AG10803 (cell line): ENCODE data around the gene COL26A1.
A peak's percentile ranks its signal among the peaks of the same experiment; 100 is the strongest.

ENCODE experiments used
- DNase-seq: peaks from one replicate; pipeline ENCODE4 v3.0.0; 2010; ENCODE audit warnings: low read depth
- H3K4me3 ChIP-seq: 2 replicates; pipeline ENCODE4 v1.5.1; 2011; ENCODE audit warnings: mild to moderate bottlenecking, low read length, control low read depth
- TF ChIP-seq, protein P1 (sequence below): conservative IDR thresholded peaks from 2 replicates; pipeline ENCODE4 v1.5.1; 2011; ENCODE audit warnings: mild to moderate bottlenecking, low read length, control low read depth, inconsistent platforms

COL26A1 gene

DNA sequence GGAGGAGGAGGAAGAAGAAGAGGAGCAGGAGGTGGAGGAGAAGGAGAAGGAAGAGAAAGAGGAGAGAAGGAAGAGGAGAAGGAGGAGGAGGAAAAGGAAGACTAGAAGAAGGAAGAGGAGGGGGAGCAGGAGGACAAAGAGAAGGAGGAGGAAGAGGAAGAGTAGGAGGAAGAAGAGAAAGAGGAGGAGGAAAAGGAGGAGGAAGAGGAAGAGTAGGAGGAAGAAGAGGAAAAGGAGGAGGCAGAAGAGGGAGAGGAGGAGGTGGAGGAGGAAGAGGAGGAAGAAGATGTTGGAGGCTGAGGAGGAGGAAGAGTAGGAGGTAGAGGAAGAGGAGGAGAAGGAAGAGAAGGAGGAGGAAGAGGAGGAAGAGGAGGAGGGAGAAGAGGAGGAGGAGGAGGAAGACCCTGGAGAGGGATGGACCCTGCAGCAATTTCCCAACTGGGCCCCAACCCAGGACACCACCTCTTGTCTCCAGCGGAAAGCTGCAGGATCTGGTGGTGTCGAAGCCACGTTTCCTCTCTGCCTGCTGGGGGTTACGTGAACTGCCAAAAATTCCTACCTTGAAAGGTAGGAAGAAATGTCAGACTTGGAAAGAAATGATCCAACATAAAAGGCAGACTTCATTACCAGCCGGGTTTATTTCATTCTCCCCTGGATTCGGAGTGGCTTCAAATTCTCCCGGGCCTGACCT lies 38.9 kb downstream of the COL26A1 start:
- DNase-seq, result no peak
- TF ChIP-seq, protein P1, sequence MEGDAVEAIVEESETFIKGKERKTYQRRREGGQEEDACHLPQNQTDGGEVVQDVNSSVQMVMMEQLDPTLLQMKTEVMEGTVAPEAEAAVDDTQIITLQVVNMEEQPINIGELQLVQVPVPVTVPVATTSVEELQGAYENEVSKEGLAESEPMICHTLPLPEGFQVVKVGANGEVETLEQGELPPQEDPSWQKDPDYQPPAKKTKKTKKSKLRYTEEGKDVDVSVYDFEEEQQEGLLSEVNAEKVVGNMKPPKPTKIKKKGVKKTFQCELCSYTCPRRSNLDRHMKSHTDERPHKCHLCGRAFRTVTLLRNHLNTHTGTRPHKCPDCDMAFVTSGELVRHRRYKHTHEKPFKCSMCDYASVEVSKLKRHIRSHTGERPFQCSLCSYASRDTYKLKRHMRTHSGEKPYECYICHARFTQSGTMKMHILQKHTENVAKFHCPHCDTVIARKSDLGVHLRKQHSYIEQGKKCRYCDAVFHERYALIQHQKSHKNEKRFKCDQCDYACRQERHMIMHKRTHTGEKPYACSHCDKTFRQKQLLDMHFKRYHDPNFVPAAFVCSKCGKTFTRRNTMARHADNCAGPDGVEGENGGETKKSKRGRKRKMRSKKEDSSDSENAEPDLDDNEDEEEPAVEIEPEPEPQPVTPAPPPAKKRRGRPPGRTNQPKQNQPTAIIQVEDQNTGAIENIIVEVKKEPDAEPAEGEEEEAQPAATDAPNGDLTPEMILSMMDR, result no peak
- H3K4me3 ChIP-seq, result no peak overlapping the region

GRCh38 chr7:101402081-101402779 lies 39.6 kb downstream of the COL26A1 start:
- TF ChIP-seq, protein P1, result no peak
- H3K4me3 ChIP-seq, result peak overlapping the region; percentile 29; the same call in 1 of the 2 replicates
- peak; percentile 85 for DNase-seq

GRCh38 chr7:101402835-101403234 lies 40.2 kb downstream of the COL26A1 start:
- TF ChIP-seq, protein P1, result no peak
- DNase-seq, result no peak
- H3K4me3 ChIP-seq, result no peak overlapping the region

- TF ChIP-seq, protein P1, result no peak
- no peak for DNase-seq
- H3K4me3 ChIP-seq, result no peak overlapping the region
These were observed 42.9 kb downstream of the COL26A1 start for GRCh38 chr7:101405474-101406067.

DNA sequence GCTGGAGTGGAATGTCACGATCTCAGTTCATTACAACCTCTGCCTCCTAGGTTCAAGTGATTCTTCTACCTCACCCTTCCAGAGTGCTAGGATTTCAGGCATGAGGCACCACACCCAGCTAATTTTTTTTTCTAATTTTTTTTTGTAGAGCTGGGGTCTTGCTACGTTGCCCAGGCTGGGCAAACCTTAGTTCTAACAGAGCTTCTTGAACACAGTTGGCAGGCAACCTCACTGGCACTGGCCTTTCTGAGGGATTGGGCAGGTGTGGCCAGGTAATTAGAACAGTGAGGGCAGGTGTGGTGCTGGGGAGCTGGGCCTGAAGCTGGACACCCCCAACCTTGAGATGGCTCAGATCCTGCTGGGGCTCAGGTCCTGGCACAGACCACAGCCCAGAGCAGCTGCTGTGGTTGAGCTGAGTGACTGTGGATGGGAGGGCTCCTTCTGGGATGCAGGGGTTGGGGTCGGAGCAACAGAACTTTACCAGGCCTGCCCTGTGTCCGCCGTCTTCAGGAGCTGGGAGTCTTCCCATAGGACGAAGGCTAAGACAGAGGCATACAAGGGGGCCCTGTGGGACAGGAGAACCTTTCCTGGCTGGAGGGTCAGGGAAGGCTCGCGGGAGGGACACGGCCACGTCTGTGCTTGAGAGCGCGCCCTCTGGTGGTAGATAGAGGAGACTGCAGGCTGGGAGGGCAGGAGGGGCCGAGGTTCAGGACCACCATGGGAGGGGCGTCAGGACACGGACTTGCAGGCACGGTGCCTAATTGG lies 48.2 kb downstream of the COL26A1 start:
- DNase-seq, result no peak
- H3K4me3 ChIP-seq, result no peak overlapping the region
- TF ChIP-seq, protein P1, result peak; percentile 76

GRCh38 chr7:101411508-101411874 lies 48.8 kb downstream of the COL26A1 start:
- H3K4me3 ChIP-seq, result no peak overlapping the region
- DNase-seq, result no peak
- TF ChIP-seq, protein P1, result no peak
